HG03354 (cell line): Measurements from ENCODE around the gene ISOC2.

Source experiments
- ATAC-seq: cut with Tn5 transposase; IDR thresholded peaks from one replicate; pipeline ENCODE4 v1.9.1; 2021; ENCODE audit warnings: mild to moderate bottlenecking; ENCODE audit not compliant: unreplicated experiment, poor library complexity, severe bottlenecking

The ISOC2 gene

GRCh38 chr19:55479451-55480230, 18.2 kb upstream of the ISOC2 start:
- no peak for ATAC-seq

GRCh38 chr19:55479045-55479444, 17.6 kb upstream of the ISOC2 start:
- no peak for ATAC-seq

- ATAC-seq = no peak
These were observed 16.9 kb upstream of the ISOC2 start for GRCh38 chr19:55478364-55478763.

GRCh38 chr19:55477905-55478304, 16.5 kb upstream of the ISOC2 start:
- no peak for ATAC-seq

GRCh38 chr19:55476100-55476775, 14.8 kb upstream of the ISOC2 start, which contains the start of gene ZNF628:
Gene ZNF628, plus strand, starts transcription at chr19:55476617. Its CDS starts 3,294 bp downstream, at chr19:55479911.
- peak; percentile 92 for ATAC-seq

- ATAC-seq = no peak
These were observed 13.1 kb upstream of the ISOC2 start for GRCh38 chr19:55474269-55475265.

- no peak for ATAC-seq
These were observed 12.0 kb upstream of the ISOC2 start for GRCh38 chr19:55473225-55474012.

- ATAC-seq = no peak
These were observed 11.0 kb upstream of the ISOC2 start for GRCh38 chr19:55472463-55472862.

- ATAC-seq = no peak
These were observed 9.8 kb upstream of the ISOC2 start for GRCh38 chr19:55471266-55471665.

GRCh38 chr19:55468054-55468393, 6.6 kb upstream of the ISOC2 start:
- ATAC-seq = no peak

GRCh38 chr19:55467236-55468053, 6.0 kb upstream of the ISOC2 start:
- peak; percentile 63 for ATAC-seq

- ATAC-seq = no peak
These were observed 4.8 kb upstream of the ISOC2 start for GRCh38 chr19:55466241-55466614.

GRCh38 chr19:55465460-55466240, 4.2 kb upstream of the ISOC2 start:
- ATAC-seq = no peak

- ATAC-seq = no peak
These were observed 3.2 kb upstream of the ISOC2 start, which contains the start of gene C19orf85 for GRCh38 chr19:55464662-55465054. Gene C19orf85, minus strand, starts transcription at chr19:55464751. Its CDS starts 197 bp downstream, at chr19:55464554.

- no peak for ATAC-seq
These were observed 2.7 kb upstream of the ISOC2 start for GRCh38 chr19:55464039-55464661.

- ATAC-seq = no peak
These were observed 2.2 kb upstream of the ISOC2 start for GRCh38 chr19:55463583-55464031.

GRCh38 chr19:55462722-55463121, 1.3 kb upstream of the ISOC2 start:
- ATAC-seq = no peak
